Liver (tissue), 9 donors: ENCODE results near the gene MAPRE3. TPM values are rescaled to one million over a fixed set of nuclear protein-coding genes. Genes with fewer than 3 reads are reported as not detected.

Experiments used
- DNase-seq: peaks from one replicate; pipeline ENCODE4 v3.0.0-alpha.2; 2017; ENCODE audit warnings: low spot score
- H3K27ac ChIP-seq, 2 donors: one replicate each; pipeline ENCODE4 v1.7.0; 2013; ENCODE audit warnings: inconsistent platforms in 2 of 2, low read length in 2 of 2, control low read depth in 1 of 2, low read depth in 1 of 2, mild to moderate bottlenecking in 1 of 2
- H3K27me3 ChIP-seq, 4 donors: one replicate each; pipeline versions ENCODE4 v1.6.1 to v1.7.0; 2013; ENCODE audit warnings: low read length in 3 of 4, inconsistent platforms in 1 of 4, mild to moderate bottlenecking in 1 of 4, moderate library complexity in 1 of 4; ENCODE audit not compliant: control insufficient read depth in 4 of 4, insufficient read depth in 4 of 4
- H3K36me3 ChIP-seq, 4 donors: one replicate each; pipeline versions ENCODE4 v1.6.1 to v1.7.0; 2013; ENCODE audit warnings: low read length in 3 of 4, mild to moderate bottlenecking in 3 of 4, low read depth in 1 of 4, moderate library complexity in 1 of 4; ENCODE audit not compliant: control insufficient read depth in 4 of 4, insufficient read depth in 3 of 4
- H3K4me1 ChIP-seq, 4 donors: one replicate each; pipeline versions ENCODE4 v1.6.1 to v1.7.0; 2013; ENCODE audit warnings: low read length in 3 of 4, mild to moderate bottlenecking in 3 of 4, moderate library complexity in 1 of 4; ENCODE audit not compliant: control insufficient read depth in 4 of 4, insufficient read depth in 4 of 4
- H3K4me3 ChIP-seq, 3 donors: one replicate each; pipeline versions ENCODE4 v1.6.1 to v1.7.0; 2013; ENCODE audit warnings: low read length in 3 of 3, control low read depth in 1 of 3, low read depth in 1 of 3, mild to moderate bottlenecking in 1 of 3
- H3K9ac ChIP-seq, 2 donors: one replicate each; pipeline ENCODE4 v1.7.0; 2013; ENCODE audit warnings: low read length in 2 of 2, mild to moderate bottlenecking in 2 of 2, moderate library complexity in 2 of 2, control low read depth in 1 of 2, low read depth in 1 of 2
- H3K9me3 ChIP-seq, 4 donors: one replicate each; pipeline versions ENCODE4 v1.6.1 to v1.7.0; 2013; ENCODE audit warnings: low read length in 3 of 4; ENCODE audit not compliant: control insufficient read depth in 4 of 4
- EGR1 ChIP-seq, 2 donors: IDR thresholded peaks; 2 replicates each; pipeline ENCODE4 v1.6.1; 2016 to 2018; ENCODE audit warnings: antibody characterized with exemption in 2 of 2, low read depth in 2 of 2
- FOXA1 ChIP-seq: IDR thresholded peaks from 2 replicates; pipeline ENCODE4 v1.6.1; 2016; ENCODE audit warnings: antibody characterized with exemption
- FOXA2 ChIP-seq: IDR thresholded peaks from 2 replicates; pipeline ENCODE4 v1.6.1; 2016; ENCODE audit warnings: antibody characterized with exemption
- GABPA ChIP-seq, 2 donors: IDR thresholded peaks in 1 of 2; conservative IDR thresholded peaks in 1 of 2; 2 replicates each; pipeline ENCODE4 v1.6.1; 2016; ENCODE audit warnings: antibody characterized with exemption in 2 of 2, mild to moderate bottlenecking in 1 of 2, moderate library complexity in 1 of 2
- HNF4A ChIP-seq, 2 donors: conservative IDR thresholded peaks; 2 replicates each; pipeline ENCODE4 v1.6.1; 2016; ENCODE audit warnings: antibody characterized with exemption in 2 of 2, mild to moderate bottlenecking in 2 of 2
- HNF4G ChIP-seq: IDR thresholded peaks from 2 replicates; pipeline ENCODE4 v1.6.1; 2016; ENCODE audit warnings: antibody characterized with exemption
- JUND ChIP-seq, 2 donors: IDR thresholded peaks; 2 replicates each; pipeline ENCODE4 v1.6.1; 2016; ENCODE audit warnings: antibody characterized with exemption in 2 of 2
- NR2F2 ChIP-seq: IDR thresholded peaks from 2 replicates; pipeline ENCODE4 v1.6.1; 2016; ENCODE audit warnings: antibody characterized with exemption
- RAD21 ChIP-seq, 2 donors: IDR thresholded peaks; 2 replicates each; pipeline ENCODE4 v1.6.1; 2016; ENCODE audit warnings: antibody characterized with exemption in 2 of 2, mild to moderate bottlenecking in 2 of 2
- RXRA ChIP-seq, 2 donors: IDR thresholded peaks; 2 replicates each; pipeline ENCODE4 v1.6.1; 2017 to 2018; ENCODE audit warnings: antibody characterized with exemption in 2 of 2, mild to moderate bottlenecking in 1 of 2
- SP1 ChIP-seq: IDR thresholded peaks from 2 replicates; pipeline ENCODE4 v1.6.1; 2018; ENCODE audit warnings: antibody characterized with exemption, mild to moderate bottlenecking
- TAF1 ChIP-seq: conservative IDR thresholded peaks from 2 replicates; pipeline ENCODE4 v1.6.1; 2016; ENCODE audit warnings: antibody characterized with exemption, mild to moderate bottlenecking
- YY1 ChIP-seq: IDR thresholded peaks from 2 replicates; pipeline ENCODE4 v1.6.1; 2016; ENCODE audit warnings: antibody characterized with exemption, mild to moderate bottlenecking
- WGBS: extraction: QIAGEN DNeasy Blood & Tissue Kit; methylation state at CpG from one replicate; pipeline ENCODE4 v1.1.7; 2013; 5-methylcytosine and 5-hydroxymethylcytosine counted together
- polyA plus RNA-seq, 2 donors: library from polyadenylated mRNA; stranded (reverse) in 1 of 2; unstranded in 1 of 2; fragments of 200-250 nt in 1 of 2; fragments of >200 nt in 1 of 2; fragmentation: Nextera tagmentation in 1 of 2; extraction: Ambion mirVana in 1 of 2; gene quantifications; one replicate each; pipeline versions ENCODE4 v1.2.1 to v1.2.3, GENCODE V29; 2013 to 2015
- total RNA-seq, 2 donors: library from RNA; depleted of rRNA; stranded (reverse); fragments of >200 nt; gene quantifications; one replicate each; pipeline ENCODE4 v1.2.3, GENCODE V29; 2014
- TF ChIP-seq, protein P1 (sequence below): IDR thresholded peaks from 2 replicates; pipeline ENCODE4 v1.6.1; 2016; ENCODE audit warnings: antibody characterized with exemption
- TF ChIP-seq, protein P2 (sequence below): IDR thresholded peaks from 2 replicates; pipeline ENCODE4 v1.6.1; 2016; ENCODE audit warnings: antibody characterized with exemption
- TF ChIP-seq, protein P3 (sequence below): IDR thresholded peaks from 2 replicates; pipeline ENCODE4 v1.6.1; 2016; ENCODE audit warnings: antibody characterized with exemption, mild to moderate bottlenecking
- TF ChIP-seq, protein P4 (sequence below): fragments of 150-350 bp; IDR thresholded peaks from 2 replicates; pipeline ENCODE4 v1.5.1; 2017; ENCODE audit warnings: improper control_type of control experiment, low read depth, low read length; ENCODE audit not compliant: missing input control
- TF ChIP-seq, protein P5 (sequence below): IDR thresholded peaks from 2 replicates; pipeline ENCODE4 v1.6.1; 2016; ENCODE audit warnings: antibody characterized with exemption
- donor health status: healthy.
- donor health status: healthy.
- donor health status: healthy.
- donor health status: healthy.
- donor health status: healthy.

MAPRE3 gene
- total and polyA plus RNA-seq, 4 donors = 1.0 to 15.8 (median 9.8) TPM

DNA sequence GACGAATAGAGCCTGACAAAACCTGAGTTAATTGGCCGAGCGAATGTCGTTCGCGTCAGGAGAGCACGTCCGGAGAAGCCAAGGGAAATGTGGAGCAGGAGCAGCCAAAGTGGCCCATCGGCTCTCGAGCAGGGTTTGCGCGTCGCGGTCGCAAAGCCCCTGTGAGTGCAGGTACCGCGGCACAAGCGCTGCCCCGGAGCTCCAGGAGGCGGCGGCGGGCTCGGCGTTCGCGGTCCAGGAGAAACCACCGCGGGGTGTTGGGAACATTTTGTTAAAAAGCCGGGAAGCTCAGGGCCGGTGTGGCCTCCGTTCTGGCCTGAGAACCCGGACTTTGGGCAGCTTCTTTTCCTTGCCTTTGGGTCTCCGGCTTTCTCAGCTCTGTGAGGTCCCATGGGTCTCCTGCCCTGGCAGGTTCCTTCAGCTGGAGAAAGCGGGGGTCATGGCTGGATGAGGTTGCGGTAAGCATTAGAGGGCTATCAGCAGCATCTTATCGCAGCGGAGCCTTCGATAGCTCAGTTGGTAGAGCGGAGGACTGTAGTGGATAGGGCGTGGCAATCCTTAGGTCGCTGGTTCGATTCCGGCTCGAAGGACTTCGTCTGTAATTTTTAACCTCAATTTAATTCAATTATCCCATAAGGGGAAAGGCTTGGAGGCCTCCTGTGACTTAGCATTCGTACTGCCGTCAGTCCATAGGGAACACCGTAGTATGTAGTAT lies 80.0 kb downstream of the MAPRE3 start:
- DNase-seq = peak; percentile 96
- Histone ChIP-seq H3K9me3 (no peaks in the 10 kb centered on the region), H3K27me3 (no peaks in the 10 kb centered on the region), H3K36me3 (peaks cover 0 to 10% (median 9%) of the 10 kb centered on the region in 4 donors), H3K4me3 (peak overlapping the region; percentile 72 to 84 (median 83)), H3K4me1 (peaks cover 6 to 24% (median 14%) of the 10 kb centered on the region in 4 donors), H3K27ac (peak overlapping the region; percentile 77 to 79), H3K9ac (peak overlapping the region; percentile 41 to 59)
- TF ChIP-seq, protein P1, sequence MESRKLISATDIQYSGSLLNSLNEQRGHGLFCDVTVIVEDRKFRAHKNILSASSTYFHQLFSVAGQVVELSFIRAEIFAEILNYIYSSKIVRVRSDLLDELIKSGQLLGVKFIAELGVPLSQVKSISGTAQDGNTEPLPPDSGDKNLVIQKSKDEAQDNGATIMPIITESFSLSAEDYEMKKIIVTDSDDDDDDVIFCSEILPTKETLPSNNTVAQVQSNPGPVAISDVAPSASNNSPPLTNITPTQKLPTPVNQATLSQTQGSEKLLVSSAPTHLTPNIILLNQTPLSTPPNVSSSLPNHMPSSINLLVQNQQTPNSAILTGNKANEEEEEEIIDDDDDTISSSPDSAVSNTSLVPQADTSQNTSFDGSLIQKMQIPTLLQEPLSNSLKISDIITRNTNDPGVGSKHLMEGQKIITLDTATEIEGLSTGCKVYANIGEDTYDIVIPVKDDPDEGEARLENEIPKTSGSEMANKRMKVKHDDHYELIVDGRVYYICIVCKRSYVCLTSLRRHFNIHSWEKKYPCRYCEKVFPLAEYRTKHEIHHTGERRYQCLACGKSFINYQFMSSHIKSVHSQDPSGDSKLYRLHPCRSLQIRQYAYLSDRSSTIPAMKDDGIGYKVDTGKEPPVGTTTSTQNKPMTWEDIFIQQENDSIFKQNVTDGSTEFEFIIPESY = peak; percentile 59
- TF ChIP-seq RXRA (IDR thresholded peaks at IDR 0.05) = peak in 1 of 2 donors; percentile 73
- TF ChIP-seq YY1 = peak; percentile 21
- TF ChIP-seq TAF1 = no peak
- TF ChIP-seq SP1 = no peak
- peak in 1 of 2 donors; percentile 23 for TF ChIP-seq HNF4A (conservative IDR thresholded peaks at IDR 0.05)
- TF ChIP-seq, protein P2, sequence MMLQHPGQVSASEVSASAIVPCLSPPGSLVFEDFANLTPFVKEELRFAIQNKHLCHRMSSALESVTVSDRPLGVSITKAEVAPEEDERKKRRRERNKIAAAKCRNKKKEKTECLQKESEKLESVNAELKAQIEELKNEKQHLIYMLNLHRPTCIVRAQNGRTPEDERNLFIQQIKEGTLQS = peak; percentile 100
- TF ChIP-seq, protein P3, sequence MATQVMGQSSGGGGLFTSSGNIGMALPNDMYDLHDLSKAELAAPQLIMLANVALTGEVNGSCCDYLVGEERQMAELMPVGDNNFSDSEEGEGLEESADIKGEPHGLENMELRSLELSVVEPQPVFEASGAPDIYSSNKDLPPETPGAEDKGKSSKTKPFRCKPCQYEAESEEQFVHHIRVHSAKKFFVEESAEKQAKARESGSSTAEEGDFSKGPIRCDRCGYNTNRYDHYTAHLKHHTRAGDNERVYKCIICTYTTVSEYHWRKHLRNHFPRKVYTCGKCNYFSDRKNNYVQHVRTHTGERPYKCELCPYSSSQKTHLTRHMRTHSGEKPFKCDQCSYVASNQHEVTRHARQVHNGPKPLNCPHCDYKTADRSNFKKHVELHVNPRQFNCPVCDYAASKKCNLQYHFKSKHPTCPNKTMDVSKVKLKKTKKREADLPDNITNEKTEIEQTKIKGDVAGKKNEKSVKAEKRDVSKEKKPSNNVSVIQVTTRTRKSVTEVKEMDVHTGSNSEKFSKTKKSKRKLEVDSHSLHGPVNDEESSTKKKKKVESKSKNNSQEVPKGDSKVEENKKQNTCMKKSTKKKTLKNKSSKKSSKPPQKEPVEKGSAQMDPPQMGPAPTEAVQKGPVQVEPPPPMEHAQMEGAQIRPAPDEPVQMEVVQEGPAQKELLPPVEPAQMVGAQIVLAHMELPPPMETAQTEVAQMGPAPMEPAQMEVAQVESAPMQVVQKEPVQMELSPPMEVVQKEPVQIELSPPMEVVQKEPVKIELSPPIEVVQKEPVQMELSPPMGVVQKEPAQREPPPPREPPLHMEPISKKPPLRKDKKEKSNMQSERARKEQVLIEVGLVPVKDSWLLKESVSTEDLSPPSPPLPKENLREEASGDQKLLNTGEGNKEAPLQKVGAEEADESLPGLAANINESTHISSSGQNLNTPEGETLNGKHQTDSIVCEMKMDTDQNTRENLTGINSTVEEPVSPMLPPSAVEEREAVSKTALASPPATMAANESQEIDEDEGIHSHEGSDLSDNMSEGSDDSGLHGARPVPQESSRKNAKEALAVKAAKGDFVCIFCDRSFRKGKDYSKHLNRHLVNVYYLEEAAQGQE = peak; percentile 36
- no peak for TF ChIP-seq HNF4G
- no peak for TF ChIP-seq FOXA1
- TF ChIP-seq GABPA (IDR thresholded peaks at IDR 0.05 in 1 of 2, conservative IDR thresholded peaks at IDR 0.05 in 1 of 2) = peak in 1 of 2 donors; percentile 45
- peak; percentile 80 for TF ChIP-seq NR2F2
- TF ChIP-seq, protein P4, sequence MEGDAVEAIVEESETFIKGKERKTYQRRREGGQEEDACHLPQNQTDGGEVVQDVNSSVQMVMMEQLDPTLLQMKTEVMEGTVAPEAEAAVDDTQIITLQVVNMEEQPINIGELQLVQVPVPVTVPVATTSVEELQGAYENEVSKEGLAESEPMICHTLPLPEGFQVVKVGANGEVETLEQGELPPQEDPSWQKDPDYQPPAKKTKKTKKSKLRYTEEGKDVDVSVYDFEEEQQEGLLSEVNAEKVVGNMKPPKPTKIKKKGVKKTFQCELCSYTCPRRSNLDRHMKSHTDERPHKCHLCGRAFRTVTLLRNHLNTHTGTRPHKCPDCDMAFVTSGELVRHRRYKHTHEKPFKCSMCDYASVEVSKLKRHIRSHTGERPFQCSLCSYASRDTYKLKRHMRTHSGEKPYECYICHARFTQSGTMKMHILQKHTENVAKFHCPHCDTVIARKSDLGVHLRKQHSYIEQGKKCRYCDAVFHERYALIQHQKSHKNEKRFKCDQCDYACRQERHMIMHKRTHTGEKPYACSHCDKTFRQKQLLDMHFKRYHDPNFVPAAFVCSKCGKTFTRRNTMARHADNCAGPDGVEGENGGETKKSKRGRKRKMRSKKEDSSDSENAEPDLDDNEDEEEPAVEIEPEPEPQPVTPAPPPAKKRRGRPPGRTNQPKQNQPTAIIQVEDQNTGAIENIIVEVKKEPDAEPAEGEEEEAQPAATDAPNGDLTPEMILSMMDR = peak; percentile 32
- peak in 1 of 2 donors; percentile 21 for TF ChIP-seq EGR1 (IDR thresholded peaks at IDR 0.05; ENCODE audit: low read depth in 2 of 2)
- peak; percentile 3 for TF ChIP-seq FOXA2
- peak in 1 of 2 donors; percentile 62 for TF ChIP-seq RAD21 (IDR thresholded peaks at IDR 0.05)
- TF ChIP-seq, protein P5, sequence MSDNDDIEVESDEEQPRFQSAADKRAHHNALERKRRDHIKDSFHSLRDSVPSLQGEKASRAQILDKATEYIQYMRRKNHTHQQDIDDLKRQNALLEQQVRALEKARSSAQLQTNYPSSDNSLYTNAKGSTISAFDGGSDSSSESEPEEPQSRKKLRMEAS = peak; percentile 48
- peak in 1 of 2 donors; percentile 46 for TF ChIP-seq JUND (IDR thresholded peaks at IDR 0.05)
- WGBS = under 1% methylated on average over 48 of the region's 48 CpGs
